HG03439 (cell line): ENCODE measurements around the gene DUSP16.
"Not testable (repeated sequence)": the region's sequence is repeated elsewhere in the genome, so short reads cannot be mapped to it uniquely, and the experiment has no call there.

Experiments
- ATAC-seq: cut with Tn5 transposase; IDR thresholded peaks from one replicate; pipeline ENCODE4 v1.9.1; 2021; ENCODE audit warnings: mild to moderate bottlenecking, moderate library complexity; ENCODE audit not compliant: unreplicated experiment

Gene DUSP16, protein sequence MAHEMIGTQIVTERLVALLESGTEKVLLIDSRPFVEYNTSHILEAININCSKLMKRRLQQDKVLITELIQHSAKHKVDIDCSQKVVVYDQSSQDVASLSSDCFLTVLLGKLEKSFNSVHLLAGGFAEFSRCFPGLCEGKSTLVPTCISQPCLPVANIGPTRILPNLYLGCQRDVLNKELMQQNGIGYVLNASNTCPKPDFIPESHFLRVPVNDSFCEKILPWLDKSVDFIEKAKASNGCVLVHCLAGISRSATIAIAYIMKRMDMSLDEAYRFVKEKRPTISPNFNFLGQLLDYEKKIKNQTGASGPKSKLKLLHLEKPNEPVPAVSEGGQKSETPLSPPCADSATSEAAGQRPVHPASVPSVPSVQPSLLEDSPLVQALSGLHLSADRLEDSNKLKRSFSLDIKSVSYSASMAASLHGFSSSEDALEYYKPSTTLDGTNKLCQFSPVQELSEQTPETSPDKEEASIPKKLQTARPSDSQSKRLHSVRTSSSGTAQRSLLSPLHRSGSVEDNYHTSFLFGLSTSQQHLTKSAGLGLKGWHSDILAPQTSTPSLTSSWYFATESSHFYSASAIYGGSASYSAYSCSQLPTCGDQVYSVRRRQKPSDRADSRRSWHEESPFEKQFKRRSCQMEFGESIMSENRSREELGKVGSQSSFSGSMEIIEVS

DNA sequence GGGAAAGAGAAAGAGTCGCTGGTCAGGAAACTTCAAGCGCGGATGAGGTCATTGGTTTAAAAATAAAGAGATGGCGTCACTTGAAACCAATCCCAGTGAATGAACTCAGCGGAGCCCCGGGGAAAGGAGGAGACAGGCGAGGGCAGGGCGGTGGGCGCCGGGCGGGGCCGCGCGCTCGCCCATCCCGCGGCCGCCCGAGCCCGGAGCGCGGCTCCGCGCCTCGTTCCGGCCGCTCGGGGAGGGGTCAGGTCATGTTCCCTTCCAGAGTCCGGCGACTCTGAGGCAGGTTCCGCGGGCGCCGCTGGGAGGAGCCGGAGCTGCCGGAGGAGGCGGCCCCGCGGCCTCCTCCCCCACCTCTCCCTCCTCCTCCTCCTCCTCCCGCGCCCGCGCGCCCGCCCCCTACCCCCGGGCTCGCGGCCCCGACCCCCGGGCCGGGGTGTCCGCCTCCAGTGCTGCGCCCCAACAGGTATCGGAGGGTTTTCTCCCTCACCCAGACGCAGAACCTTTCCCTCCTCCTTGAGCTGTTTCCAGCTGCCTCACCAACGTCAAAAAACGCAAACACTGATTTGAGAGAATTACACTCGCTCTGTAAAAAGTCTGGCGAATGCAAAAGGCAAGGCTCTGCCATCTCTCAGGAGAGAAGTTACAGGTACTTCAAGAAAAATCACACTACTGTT is at the start of gene DUSP16:
TSS of gene DUSP16 (minus strand) at position 279 of the 677 bp plus-strand sequence. CDS start 41,765 bp downstream, outside the sequence.
- ATAC-seq, result peak; percentile 74

DNA sequence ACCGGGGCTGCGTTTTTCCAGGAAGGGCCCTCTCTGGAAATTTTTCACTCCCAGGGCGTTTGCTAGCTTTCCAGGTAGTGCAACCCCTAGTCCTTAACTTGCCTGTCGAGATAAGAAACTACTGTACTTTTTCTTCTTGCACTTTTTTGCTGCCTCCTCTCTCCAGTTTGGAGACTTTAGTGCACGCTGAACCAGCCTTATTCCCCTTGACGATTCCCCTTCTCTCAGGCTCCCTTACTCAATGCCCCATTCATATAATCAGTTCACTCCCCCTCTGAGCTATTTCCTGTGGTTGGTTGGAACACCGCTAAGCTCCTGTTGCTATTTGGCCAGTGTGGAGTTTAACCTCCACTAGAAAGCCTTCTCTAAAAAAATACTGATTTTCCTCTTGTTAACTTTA is 49.7 kb upstream of the DUSP16 start:
- no peak for ATAC-seq

DNA sequence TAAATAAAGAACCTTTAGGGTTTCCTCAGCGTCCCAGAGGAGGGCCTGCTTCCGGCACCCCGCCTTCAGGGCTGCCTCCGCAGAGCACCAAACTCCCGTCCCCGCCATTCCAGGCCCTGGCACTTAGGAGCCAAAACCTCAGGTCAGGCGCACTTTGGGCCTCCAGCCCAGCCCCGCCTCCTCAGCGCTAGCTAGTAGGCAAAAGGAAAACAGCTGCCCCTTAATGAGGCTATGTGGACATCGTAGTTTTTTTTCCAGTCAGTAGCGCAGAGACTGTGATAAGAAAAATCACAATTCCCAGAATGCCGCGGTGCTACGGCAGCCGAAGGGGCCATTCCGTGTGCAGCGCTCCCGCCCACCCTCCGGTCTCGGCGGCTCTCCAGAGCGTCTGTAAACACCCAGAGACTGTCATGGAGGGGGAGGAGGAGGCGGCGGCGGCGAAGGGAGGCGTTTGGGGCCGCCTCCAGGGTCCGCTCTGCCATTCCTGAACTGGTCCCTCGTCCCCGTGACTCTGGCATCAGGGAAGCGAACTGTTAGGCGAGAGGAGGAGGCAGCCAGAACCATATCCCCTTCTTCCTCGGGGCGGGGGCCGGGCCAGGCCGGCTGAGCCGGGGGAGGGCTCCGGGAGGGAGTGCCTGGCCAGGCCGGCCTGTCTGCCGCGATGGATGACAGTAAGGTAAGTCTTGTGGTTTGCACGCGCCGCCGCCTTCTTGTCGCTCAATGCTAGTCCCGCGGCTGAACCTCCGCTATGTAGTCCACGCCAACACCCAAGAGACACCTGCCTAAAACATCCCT is 49.0 kb upstream of the DUSP16 start, which contains the start of gene CREBL2:
TSS of gene CREBL2 (plus strand) at position 365 of the 795 bp plus-strand sequence. CDS start at position 662, 297 bp downstream.
- ATAC-seq, result peak; percentile 75

DNA sequence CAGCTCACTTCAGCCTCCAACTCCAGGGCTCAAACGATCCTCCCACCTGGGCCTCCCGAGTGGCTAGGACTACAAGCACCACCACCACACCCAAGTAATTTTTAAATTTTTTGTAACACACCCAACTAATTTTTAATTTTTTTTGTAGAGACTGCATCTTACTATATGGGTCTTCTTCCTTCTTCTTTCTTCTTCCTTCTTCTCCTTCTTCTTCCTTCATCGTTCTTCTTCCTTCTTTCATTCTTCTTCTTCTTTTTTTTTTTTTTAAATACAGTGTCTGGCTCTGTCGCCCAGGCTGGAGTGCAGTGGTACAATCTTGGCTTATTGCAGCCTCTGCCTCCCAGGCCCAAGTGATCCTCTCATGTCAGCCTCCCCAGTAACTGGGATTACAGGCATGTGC is 48.0 kb upstream of the DUSP16 start:
- ATAC-seq, result no peak

DNA sequence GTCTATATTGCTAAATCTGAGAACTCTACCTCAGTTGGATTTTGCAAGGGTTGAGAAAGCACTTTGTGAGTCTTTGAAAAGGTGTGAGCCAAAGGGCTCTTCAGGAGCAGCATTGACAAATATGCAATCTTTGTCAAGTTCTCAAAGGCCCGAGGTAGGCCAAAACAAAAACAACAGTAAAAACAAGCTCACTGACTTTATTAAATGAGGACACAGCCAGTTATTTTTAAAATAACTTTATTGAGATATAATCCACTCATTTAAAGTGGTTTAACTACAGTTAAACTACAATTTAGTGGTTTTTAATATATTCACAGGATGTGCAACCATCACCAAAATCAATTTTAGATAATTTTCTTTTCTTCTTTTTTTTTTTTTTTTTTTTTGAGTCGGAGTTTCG is 47.0 kb upstream of the DUSP16 start:
- ATAC-seq, result no peak

DNA sequence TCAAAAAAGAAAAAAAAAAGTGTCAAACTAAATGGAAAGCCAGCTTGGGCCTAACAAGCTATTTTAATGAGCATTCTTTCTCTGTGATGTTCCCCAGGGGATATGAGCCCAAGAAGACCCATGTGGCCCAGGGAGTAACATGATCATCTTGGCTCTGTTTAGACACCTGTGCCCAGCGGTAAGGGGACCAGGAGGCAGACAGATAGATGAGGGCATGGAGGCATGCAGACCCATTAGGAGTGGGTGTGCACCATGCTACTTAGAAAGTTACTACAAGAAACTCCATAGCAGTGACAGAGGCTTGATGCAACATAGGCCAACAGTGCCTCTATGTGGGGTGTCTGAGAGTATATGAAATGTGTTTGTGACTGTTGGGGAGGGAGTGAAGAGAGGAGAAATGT is 45.9 kb upstream of the DUSP16 start:
- ATAC-seq, result no peak

DNA sequence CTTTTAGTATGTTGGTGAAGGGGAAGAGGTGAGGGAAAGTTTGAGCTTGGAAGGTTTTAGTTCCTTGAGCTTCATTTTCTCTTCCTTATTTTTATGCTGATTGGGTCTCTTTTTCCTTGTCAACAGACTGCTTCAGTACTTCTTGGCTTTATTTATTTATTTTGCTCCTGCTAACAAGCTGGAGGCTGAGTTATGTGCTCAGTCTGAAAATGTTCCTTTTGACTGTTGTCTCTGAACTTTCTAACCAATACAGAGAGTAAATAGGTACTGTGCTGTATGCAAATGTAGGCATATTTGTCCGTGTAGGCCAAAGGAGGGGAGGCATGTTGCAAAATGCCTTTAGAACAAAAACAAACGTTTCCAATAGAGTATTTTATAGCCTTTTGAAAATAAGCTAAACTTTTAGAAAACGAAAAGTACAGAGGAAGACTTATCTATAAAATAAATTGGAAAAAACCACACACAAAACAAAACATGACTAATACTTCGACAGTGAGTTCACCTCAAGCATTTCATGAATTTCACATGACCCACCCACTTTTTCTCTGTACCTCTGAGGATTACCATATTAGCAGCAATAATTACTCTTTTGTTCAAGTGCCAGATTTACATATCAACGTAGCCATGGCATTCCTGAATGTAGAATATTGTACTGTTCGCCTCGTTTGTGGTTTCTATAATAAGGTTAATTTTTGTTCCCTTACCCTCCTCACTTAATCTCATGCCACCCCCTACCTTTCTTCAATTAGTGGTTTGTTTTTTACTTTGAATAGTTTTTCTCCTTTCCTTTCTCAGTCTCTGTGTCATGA is 44.3 kb upstream of the DUSP16 start:
- ATAC-seq, result peak; percentile 44

DNA sequence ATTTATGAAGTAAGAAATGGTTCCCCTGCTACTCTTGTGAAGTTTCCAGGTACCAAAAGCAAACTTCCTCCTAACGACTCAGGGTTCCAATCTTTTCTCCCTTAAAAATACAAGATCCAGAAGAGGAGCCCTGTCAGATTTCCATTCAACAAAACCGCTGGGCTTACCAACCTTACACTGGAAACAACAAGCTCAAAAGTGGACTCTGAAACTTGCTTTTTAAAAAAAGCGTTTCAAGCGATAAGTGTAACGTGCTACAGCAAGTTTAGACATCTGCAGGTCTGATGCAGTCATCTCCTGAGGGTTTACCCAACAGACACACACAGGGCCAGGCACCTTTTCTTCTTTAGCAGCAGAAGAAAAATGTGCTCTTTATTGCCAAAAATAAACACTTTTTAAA is 42.1 kb upstream of the DUSP16 start:
- ATAC-seq, result no peak

DNA sequence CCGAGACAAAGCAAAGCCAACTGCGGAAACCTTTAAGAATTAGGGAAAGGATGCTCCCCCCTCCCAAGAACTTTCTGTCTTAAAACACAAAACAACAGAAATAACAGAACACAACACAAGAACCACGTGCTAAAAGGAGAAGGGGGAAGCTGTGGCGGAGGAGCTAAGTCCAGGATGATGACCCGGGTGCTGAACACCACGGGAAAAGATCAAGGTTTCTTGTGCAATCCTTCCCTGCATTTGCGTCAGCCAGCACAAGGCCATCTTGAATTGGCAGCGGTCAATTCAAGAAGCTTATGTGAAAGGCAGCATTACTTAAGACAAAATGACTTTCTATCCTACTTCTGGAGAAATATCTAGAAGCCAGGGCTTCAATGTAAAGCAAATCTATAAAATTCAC is 38.0 kb upstream of the DUSP16 start:
- ATAC-seq, result no peak

DNA sequence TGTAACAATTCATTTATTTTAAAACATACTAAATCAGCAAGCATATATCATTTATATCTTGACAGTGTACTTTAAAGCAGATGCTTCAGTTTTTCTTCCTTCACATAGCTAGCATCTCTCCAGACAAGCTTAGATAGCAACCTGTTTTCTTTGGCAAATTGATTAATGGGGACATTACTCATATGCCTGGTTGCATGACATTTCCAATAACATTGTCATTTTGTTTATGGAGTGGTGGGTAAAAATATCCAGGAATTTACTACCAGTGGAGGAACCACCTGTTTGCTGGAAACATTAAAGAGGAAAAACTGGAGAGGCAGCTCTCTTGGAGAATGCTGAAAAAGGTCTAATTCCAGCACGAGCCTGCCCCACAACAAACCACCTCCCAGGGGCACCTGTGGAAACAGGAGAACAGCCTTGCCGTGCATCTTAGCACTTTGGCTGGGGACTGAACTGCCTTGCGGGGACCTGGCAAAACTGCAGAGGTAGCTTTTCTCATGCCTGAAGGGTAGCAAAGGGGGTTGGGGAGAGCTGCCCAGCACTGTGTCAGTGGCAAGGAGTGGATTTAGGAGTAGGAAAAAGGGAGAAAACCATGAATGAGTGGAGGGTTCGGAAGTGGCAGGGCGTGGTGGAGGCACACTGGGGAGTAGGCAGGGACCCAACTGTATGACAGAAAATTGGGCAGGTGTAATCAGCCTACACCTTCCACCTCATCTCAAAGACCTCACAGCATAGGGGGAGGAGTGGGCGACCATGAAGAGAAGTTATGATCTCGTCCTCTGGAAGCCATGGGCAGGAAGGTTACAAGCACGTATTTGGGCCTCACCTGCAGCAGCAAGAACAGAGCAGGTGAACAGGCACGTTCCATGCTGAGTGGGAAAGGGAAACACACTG is 37.3 kb upstream of the DUSP16 start:
- no peak for ATAC-seq

DNA sequence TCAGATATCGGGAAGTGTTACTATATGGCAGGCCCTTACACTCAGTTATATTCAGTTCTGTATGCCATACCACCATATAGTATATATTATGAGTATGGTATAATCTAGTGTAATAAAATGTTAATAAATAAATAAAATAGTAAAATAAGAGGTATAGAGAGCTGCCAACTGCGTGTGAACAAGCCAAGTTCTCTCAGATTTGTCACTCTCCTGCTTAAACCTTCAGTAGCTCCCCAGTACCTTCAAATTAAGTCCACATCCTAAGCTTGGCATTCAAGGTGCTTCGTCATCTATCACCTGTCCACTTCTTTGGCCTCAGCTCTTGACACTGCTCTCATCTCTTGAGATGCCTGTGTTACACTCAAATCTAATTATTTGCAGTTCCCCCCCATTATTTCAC is 36.2 kb upstream of the DUSP16 start:
- ATAC-seq, result no peak

DNA sequence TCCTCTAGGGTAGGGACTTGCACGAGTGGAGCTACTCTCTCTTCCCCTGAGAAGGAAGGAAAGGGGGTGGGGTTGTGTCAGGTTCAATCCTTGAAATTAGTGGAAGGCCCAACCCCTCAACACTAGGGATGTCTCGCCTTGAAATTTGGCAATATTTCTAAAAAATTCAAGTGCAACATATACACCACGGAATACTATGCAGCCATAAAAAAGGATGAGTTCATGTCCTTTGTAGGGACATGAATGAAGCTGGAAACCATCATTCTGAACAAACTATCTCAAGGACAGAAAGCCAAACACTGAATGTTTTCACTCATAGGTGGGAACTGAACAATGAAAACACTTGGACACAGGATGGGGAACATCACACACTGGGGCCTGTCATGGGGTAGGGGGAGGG is 33.9 kb upstream of the DUSP16 start:
- not testable (repeated sequence) for ATAC-seq

DNA sequence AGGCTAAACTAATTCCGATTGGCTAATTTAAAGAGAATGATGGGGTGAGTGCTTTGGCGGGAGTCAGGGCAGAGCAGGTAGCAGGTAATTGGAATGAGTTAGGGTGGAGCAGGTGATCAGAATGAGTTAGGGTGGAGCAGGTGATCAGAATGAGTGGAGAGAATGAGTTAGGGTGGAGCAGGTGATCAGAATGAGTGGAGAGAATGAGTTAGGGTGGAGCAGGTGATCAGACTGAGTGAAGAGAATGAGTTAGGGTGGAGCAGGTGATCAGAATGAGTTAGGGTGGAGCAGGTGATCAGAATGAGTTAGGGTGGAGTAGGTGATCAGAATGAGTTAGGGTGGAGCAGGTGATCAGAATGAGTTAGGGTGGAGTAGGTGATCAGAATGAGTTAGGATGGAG is 33.3 kb upstream of the DUSP16 start:
- not testable (repeated sequence) for ATAC-seq

DNA sequence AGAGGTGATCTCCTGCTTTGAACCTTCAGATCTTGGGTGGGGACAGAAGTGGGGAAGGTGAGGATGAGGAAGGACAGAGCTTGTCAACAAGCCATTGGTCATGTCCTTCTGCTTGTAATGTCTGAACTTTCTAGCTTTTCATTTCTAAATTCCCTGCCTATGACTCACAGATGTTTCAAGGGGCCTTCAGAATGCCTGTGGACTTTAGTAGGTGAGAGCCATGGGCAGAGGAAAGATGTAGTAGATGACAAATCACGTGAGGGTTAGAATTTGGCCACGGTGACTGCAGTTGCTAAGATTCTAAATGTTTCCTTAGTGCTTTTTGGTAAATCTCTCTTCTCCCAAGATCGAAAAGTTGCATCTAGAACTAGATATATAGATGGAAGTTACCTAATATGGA is 30.3 kb upstream of the DUSP16 start:
- ATAC-seq, result no peak

DNA sequence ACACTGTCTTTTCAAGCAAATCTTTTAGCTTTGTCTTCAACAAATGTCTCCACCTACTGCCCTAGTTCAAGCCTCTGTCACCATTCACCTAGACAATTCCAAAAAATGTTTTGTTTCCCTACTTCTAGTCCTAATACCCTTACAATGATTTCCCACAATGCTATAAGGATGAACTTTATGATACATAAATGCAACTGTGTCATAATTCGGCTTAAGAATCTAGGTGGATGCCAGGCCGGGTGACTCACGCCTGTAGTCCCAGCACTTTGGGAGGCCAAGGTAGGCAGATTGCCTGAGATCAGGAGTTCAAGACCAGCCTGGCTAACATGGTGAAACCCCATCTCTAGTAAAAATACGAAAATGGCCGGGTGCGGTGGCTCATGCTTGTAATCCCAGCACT is 28.3 kb upstream of the DUSP16 start:
- ATAC-seq, result no peak

DNA sequence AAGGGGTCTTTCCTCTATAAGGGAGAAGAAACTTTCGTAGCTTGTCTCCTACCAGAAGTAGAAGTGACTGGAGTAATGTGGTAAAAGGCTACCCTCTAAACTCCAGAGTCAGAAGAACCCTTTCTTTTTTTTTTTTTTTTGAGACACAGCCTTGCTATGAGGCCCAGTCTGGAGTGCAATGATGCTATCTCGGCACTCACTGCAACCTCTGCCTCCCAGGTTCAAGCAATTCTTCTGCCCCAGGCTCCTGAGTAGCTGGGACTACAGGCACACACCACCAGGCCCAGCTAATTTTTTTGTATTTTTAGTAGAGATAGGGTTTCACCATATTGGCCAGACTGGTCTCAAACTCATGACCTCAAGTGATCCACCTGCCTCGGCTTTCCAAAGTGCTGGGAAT is 25.8 kb upstream of the DUSP16 start:
- not testable (repeated sequence) for ATAC-seq

DNA sequence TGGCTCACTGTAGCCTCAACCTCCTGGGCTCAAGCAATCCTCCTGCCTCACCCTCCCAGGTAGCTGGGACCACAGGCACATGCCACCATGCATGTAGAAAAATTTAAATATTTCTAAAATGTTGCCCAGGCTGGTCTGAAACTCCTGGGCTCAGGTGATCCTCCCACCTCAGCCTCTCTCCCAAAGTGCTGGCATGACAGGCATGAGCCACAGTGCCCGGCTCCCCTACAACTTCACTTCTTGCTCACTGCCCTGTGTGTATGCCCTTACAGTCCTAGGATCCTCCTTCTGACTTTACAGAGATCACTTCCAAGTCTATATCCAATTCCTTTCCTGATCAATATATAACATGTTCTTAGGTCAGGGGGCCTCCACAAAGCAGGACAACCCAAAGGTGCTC is 25.2 kb upstream of the DUSP16 start:
- no peak for ATAC-seq

DNA sequence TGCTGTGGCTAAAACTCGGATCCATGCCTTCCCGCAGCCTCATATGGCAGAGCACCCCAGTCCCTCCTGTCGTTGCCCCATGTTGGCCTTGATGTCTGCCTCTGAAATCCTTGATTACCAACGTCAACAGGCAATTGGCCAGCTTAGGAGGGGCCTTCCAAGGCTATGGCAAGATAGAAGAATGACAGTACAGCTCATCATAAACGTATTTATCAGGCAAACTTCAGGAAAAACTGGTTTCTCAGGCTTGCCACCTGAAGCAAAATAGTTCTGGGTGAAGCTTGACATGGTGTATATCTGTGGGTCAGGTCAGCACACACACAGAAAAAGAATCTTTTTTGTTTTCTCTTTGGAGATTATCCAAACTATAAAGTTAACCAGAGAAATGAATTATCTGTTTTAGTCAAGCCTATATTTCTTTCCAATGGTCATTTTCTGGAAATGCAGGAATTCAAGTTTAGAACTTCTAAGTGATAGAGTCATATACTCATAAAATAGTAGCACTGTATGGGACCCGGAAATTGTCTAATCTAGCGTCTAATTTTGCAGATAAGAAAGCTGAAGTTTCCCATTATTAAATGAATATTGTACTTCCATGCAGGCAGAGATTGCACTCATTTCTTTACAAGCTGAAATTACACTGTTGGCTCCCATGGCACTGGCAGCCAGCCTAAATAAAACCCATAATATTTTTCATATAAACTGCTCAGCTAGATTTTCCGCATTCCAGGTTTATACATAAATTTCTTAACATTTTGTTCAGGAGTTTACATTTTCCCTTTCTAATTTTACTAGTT is 24.4 kb upstream of the DUSP16 start:
- ATAC-seq, result no peak
